Left lung (tissue), 10 donors: ENCODE measurements around the gene GARIN3. TPM values are rescaled to one million over a fixed set of nuclear protein-coding genes. Genes with fewer than 3 reads are reported as not detected.
A peak's percentile ranks its signal among the peaks of the same experiment; 100 is the strongest.

Source experiments
- ATAC-seq: fragments of 200-7000 bp; cut with Tn5 transposase; one replicate; pipeline ENCODE4 v1.9.1; 2020; ENCODE audit warnings: moderate library complexity
- DNase-seq, 4 donors: peaks; one replicate each; pipeline ENCODE4 v3.0.0-alpha.2; 2013 to 2020
- H3K27ac ChIP-seq, 2 donors: fragments of 200-600 bp; sonication (generic) in 1 of 2; one replicate each; pipeline versions ENCODE4 v1.5.0 to v1.8.0; 2020 to 2021
- H3K27me3 ChIP-seq, 2 donors: fragments of 200-600 bp; sonication (generic) in 1 of 2; one replicate each; pipeline versions ENCODE4 v1.5.0 to v1.8.0; 2020 to 2021
- H3K36me3 ChIP-seq, 2 donors: fragments of 200-600 bp; sonication (generic) in 1 of 2; one replicate each; pipeline versions ENCODE4 v1.5.0 to v1.8.0; 2020 to 2021
- H3K4me1 ChIP-seq, 2 donors: fragments of 200-600 bp; one replicate each; pipeline ENCODE4 v1.8.0; 2021
- H3K4me3 ChIP-seq, 2 donors: fragments of 200-600 bp; sonication (generic) in 1 of 2; one replicate each; pipeline versions ENCODE4 v1.5.0 to v1.8.0; 2020 to 2021; ENCODE audit warnings: mild to moderate bottlenecking in 1 of 2
- H3K9me3 ChIP-seq, 2 donors: fragments of 200-600 bp; sonication (generic) in 1 of 2; one replicate each; pipeline versions ENCODE4 v1.5.0 to v1.8.0; 2020 to 2021
- CTCF ChIP-seq, 2 donors: fragments of 200-600 bp; sonication (generic) in 1 of 2; IDR thresholded peaks; one replicate each; pipeline versions ENCODE4 v1.5.0 to v1.8.0; 2021; ENCODE audit warnings: antibody characterized with exemption in 2 of 2
- intact Hi-C, 2 donors: fragments of 100-400 bp; cut with DNase I; formaldehyde crosslinking; loops; one replicate each; pipeline versions ENCODE4 v1.11.2 to v1.14.2; 2022
- polyA plus RNA-seq, 6 donors: library from polyadenylated mRNA; unstranded; fragments of 120-200 nt; gene quantifications; one replicate each; pipeline ENCODE4 v1.2.1, GENCODE V29; 2013; ENCODE audit not compliant: insufficient read length in 6 of 6
- total RNA-seq, 2 donors: library from RNA; stranded (reverse); fragmentation: NEBNext Ultra II Directional; extraction: Animal tissue kit (Norgen Biotek cat#: 25700); gene quantifications; one replicate each; pipeline ENCODE4 v1.2.1, GENCODE V29; 2021
- donor health status: DM: no; HTN: yes; CAD: no.
- donor health status: DM: no; HTN: no; CAD: no.

Gene GARIN3
- total and polyA plus RNA-seq, 8 donors: not detected

DNA sequence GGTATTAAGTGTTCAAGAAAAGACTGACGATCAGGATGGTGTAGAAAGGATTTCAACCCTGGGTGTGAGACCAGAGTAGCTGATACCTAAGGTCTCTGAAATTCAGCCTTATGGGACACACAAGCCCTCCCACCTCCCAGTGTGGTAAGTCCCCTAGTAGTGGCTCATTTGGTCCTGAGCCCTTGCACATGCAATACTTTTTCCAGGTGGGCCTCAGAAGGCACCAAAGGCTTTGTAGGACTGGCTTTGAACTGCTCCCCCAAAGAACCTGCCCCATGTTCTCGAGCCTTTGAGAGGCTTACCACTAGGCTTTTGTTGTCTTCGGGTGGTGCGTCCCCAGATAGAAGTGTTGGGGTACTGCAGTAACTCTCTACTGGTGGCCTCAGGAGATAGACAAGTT, 803 bp downstream of the GARIN3 start:
- Histone ChIP-seq H3K27ac (no peak overlapping the region), H3K27me3 (peaks cover 0 to 9% of the 10 kb centered on the region in 2 donors), H3K4me3 (no peak overlapping the region), H3K36me3 (no peaks in the 10 kb centered on the region), H3K4me1 (no peaks in the 10 kb centered on the region), H3K9me3 (no peaks in the 10 kb centered on the region)
- no peak for TF ChIP-seq CTCF (IDR thresholded peaks at IDR 0.05)
- intact Hi-C loops: no loop called here
- ATAC-seq (no peak), DNase-seq (no peak)

GRCh38 chr5:157164521-157164920, 1.5 kb downstream of the GARIN3 start:
- no peak for TF ChIP-seq CTCF (IDR thresholded peaks at IDR 0.05)
- no peak for ATAC-seq

DNA sequence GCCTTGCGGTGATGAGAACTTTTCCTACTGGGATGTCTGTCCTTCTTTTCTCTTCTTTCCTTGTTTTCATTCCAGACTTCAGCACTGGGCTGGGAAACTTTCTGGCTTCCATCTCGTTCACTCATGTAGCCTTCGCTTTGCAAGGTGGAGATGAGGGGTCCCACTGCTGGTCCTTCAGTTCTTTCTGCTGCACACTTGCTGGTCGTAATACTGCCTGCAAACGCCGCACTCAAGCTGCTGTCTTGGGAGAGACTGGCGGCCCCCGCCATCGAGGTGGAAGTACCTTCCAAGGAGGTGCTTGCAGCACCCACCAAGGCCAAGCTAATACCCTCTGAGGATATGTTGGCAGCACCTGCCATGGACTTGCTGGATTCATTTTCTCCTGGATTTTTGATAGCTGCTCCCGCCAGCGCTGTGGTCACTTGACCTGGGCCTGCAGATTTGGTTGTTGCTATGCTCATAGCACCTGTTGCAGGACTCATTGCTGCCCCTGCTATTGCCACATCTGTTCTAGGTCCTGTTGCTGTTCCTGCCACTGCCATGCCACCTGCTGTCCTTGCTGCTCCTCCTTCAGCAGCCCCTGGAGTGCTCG, 3.0 kb downstream of the GARIN3 start:
- DNase-seq (peak in 1 of 4 donors; percentile 70), ATAC-seq (no peak)
- intact Hi-C loops: no loop called here
- Histone ChIP-seq H3K4me3 (no peak overlapping the region), H3K36me3 (no peaks in the 10 kb centered on the region), H3K27me3 (peaks cover 0 to 16% of the 10 kb centered on the region in 2 donors), H3K27ac (no peak overlapping the region), H3K4me1 (no peaks in the 10 kb centered on the region), H3K9me3 (no peaks in the 10 kb centered on the region)
- no peak for TF ChIP-seq CTCF (IDR thresholded peaks at IDR 0.05)

More at GRCh38 chr5:157164521-157164920, 1.5 kb downstream of the GARIN3 start:
- H3K27me3 ChIP-seq: peaks cover 0 to 16% of the 10 kb centered on the region in 2 donors
- intact Hi-C loops: no loop called here
- no peaks in the 10 kb centered on the region for H3K36me3 ChIP-seq
- no peak for DNase-seq
- no peak overlapping the region for H3K4me3 ChIP-seq
- H3K4me1 ChIP-seq: no peaks in the 10 kb centered on the region
- no peak overlapping the region for H3K27ac ChIP-seq
- no peaks in the 10 kb centered on the region for H3K9me3 ChIP-seq

DNA sequence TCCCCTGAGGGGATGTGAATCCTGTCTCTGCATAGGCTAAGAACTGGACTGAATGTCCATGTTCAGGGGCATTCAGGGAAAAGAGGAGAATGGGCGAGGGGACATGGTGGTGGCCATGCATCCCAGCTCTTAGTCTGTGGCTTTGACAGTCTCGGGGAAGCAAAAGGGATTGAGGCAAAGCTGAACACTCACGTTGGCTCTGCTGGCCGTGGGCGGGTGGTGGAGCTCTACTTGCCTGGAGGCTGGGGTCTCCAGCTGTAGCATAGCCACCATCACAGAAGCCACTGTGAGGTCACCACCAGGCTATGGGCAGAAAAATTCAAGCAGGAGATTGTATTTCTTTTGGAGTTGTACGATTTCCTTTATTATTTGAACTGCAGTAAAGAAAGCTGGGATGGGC, 4.1 kb downstream of the GARIN3 start:
- ATAC-seq: no peak
- no peak overlapping the region for H3K4me3 ChIP-seq
- DNase-seq: no peak
- no peak for TF ChIP-seq CTCF (IDR thresholded peaks at IDR 0.05)
- H3K27ac ChIP-seq: no peak overlapping the region
- H3K4me1 ChIP-seq: no peaks in the 10 kb centered on the region
- no peaks in the 10 kb centered on the region for H3K9me3 ChIP-seq
- H3K36me3 ChIP-seq: no peaks in the 10 kb centered on the region
- intact Hi-C loops: no loop called here
- H3K27me3 ChIP-seq: peaks cover 0 to 8% of the 10 kb centered on the region in 2 donors

GRCh38 chr5:157160001-157160400, 6.1 kb downstream of the GARIN3 start:
- Histone ChIP-seq H3K9me3 (no peaks in the 10 kb centered on the region), H3K27me3 (peaks cover 0 to 8% of the 10 kb centered on the region in 2 donors), H3K27ac (no peak overlapping the region), H3K36me3 (no peaks in the 10 kb centered on the region), H3K4me3 (no peak overlapping the region), H3K4me1 (no peaks in the 10 kb centered on the region)
- ATAC-seq: no peak
- intact Hi-C loops: no loop called here
- no peak for DNase-seq
- TF ChIP-seq CTCF (IDR thresholded peaks at IDR 0.05): no peak
